Left ventricle myocardium inferior (tissue), 1 donor: ENCODE measurements around the gene MUC2. TPM values are rescaled to one million over a fixed set of nuclear protein-coding genes. Genes with fewer than 3 reads are reported as not detected.

Experiments used
- DNase-seq: peaks from one replicate; pipeline ENCODE4 v3.0.0-alpha.2; 2020
- H3K27ac ChIP-seq: fragments of 200-600 bp; replicated peaks from 2 replicates; pipeline ENCODE4 v1.8.0; 2021
- H3K27me3 ChIP-seq: fragments of 200-600 bp; 2 replicates; pipeline ENCODE4 v1.8.0; 2021; ENCODE audit warnings: low read depth
- H3K36me3 ChIP-seq: fragments of 200-600 bp; 2 replicates; pipeline ENCODE4 v1.8.0; 2021
- H3K4me1 ChIP-seq: fragments of 200-600 bp; 2 replicates; pipeline ENCODE4 v1.8.0; 2021
- H3K4me3 ChIP-seq: fragments of 200-600 bp; 2 replicates; pipeline ENCODE4 v1.8.0; 2021; ENCODE audit warnings: mild to moderate bottlenecking, moderate library complexity
- H3K9me3 ChIP-seq: fragments of 200-600 bp; replicated peaks from 2 replicates; pipeline ENCODE4 v1.8.0; 2021
- intact Hi-C: fragments of 100-400 bp; cut with micrococcal nuclease; formaldehyde crosslinking; loops from one replicate; pipeline ENCODE4 v1.11.0; 2022
- total RNA-seq: library from RNA; stranded (reverse); fragmentation: NEBNext Ultra II Directional; extraction: Animal tissue kit (Norgen Biotek cat#: 25700); gene quantifications from one replicate; pipeline ENCODE4 v1.2.1, GENCODE V29; 2021
- TF ChIP-seq, protein P1 (sequence below): fragments of 200-600 bp; IDR thresholded peaks from 2 replicates; pipeline ENCODE4 v1.8.0; 2021; ENCODE audit warnings: antibody characterized with exemption, mild to moderate bottlenecking, borderline replicate concordance
- donor health status: DM: no; HTN: yes; CAD: no; lungs with severe emphysema.

Gene MUC2
- total RNA-seq, 1 donor from 2014 or later, result 0.03 TPM

DNA sequence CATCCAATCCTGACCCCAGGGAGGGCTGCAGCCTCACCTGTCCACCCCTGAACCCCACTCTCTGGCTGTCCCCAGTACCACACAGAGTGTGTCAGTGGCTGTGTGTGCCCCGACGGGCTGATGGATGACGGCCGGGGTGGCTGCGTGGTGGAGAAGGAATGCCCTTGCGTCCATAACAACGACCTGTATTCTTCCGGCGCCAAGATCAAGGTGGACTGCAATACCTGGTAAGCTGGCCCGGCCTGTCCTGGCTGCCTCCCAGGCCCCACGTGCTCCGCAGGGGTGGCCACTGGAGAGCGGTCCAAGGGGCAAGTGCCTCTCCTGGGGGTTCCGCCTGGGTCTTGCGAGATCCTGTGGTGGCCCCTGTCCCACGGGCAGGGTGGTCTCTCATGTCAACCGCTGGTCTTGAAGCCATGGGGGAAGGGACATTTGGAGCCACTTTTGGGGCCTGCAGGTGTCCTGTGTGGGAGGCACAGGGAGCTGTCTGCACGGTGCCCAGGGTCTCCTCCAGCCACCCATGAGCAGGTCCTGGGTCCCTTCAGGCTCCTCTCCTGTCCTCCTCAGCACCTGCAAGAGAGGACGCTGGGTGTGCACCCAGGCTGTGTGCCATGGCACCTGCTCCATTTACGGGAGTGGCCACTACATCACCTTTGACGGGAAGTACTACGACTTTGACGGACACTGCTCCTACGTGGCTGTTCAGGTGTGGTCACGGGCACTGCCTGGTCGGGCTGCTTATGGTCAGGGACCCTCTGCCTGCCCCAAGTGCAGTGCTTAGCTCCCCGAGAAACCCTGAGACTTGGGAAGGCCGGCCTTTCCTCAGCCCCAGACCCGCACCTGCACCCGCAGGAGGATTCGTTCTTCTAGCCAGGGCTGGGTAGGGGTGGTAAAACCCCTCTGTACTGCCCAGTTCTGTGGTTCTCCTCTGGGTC, 11.8 kb downstream of the MUC2 start:
- intact Hi-C loops, result no loop called here
- no peak overlapping the region for H3K27ac ChIP-seq
- TF ChIP-seq, protein P1, sequence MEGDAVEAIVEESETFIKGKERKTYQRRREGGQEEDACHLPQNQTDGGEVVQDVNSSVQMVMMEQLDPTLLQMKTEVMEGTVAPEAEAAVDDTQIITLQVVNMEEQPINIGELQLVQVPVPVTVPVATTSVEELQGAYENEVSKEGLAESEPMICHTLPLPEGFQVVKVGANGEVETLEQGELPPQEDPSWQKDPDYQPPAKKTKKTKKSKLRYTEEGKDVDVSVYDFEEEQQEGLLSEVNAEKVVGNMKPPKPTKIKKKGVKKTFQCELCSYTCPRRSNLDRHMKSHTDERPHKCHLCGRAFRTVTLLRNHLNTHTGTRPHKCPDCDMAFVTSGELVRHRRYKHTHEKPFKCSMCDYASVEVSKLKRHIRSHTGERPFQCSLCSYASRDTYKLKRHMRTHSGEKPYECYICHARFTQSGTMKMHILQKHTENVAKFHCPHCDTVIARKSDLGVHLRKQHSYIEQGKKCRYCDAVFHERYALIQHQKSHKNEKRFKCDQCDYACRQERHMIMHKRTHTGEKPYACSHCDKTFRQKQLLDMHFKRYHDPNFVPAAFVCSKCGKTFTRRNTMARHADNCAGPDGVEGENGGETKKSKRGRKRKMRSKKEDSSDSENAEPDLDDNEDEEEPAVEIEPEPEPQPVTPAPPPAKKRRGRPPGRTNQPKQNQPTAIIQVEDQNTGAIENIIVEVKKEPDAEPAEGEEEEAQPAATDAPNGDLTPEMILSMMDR, result no peak
- no peaks in the 10 kb centered on the region for H3K36me3 ChIP-seq
- DNase-seq, result peak; percentile 11
- H3K27me3 ChIP-seq, result peaks cover 29% of the 10 kb centered on the region
- no peak overlapping the region for H3K4me3 ChIP-seq
- H3K4me1 ChIP-seq, result no peaks in the 10 kb centered on the region
- no peaks in the 10 kb centered on the region for H3K9me3 ChIP-seq

DNA sequence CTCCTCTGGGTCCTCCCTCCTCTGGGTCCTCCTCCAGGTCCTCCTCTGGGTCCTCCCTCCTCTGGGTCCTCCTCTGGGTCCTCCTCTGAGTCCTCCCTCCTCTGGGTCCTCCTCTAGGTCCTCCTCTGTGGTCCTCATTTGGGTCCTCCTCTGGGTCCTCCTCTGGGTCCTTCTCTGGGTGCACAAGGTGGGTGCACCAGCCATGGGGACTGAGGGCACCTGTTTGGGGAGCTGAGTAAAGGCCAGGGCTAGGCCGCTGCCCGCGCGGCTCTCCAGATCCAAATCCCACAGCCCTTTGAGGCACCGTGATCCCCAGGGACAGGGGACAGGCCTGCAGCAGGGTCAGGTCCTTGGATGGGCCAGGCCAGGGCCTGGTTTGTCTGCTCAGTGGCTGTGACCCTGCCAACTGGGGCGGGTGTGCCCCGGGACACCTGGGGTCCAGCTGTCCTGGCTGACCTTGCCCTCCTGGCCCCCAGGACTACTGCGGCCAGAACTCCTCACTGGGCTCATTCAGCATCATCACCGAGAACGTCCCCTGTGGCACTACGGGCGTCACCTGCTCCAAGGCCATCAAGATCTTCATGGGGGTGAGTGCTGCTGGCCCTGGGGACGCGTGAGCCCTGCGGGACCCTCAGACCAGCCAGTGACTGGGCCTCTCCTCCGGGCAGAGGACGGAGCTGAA, 12.7 kb downstream of the MUC2 start:
- DNase-seq, result peak; percentile 13
- H3K4me1 ChIP-seq, result no peaks in the 10 kb centered on the region
- no peak overlapping the region for H3K4me3 ChIP-seq
- no peaks in the 10 kb centered on the region for H3K36me3 ChIP-seq
- H3K27me3 ChIP-seq, result peaks cover 29% of the 10 kb centered on the region
- TF ChIP-seq, protein P1, result no peak
- H3K9me3 ChIP-seq, result no peaks in the 10 kb centered on the region
- intact Hi-C loops, result no loop called here
- no peak overlapping the region for H3K27ac ChIP-seq

DNA sequence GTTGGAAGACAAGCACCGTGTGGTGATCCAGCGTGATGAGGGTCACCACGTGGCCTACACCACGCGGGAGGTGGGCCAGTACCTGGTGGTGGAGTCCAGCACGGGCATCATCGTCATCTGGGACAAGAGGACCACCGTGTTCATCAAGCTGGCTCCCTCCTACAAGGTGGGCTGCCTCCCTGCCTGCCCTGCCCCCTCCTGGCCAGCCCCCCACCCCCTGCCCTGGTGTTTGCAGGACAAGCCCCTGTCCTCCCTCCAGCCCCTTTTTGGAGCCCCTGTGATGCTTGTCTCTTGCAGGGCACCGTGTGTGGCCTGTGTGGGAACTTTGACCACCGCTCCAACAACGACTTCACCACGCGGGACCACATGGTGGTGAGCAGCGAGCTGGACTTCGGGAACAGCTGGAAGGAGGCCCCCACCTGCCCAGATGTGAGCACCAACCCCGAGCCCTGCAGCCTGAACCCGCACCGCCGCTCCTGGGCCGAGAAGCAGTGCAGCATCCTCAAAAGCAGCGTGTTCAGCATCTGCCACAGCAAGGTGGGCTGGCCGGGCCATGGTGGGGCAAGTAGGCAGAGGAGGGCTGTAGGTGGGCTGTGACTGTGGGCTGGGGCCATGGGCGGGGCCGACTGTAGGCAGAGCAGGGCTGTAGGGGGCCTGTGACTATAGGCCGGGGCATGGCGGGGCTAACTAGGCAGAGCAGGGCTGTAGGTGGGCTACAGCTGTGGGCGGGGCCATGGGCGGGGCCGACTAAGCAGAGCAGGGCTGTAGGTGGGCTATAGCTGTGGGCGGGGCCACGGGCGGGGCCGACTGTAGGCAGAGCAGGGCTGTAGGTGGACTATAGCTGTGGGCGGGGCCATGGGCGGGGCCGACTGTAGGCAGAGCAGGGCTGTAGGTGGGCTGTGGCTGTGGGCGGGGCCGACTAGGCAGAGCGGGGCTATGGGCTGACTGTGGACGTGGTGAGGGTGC, 13.6 kb downstream of the MUC2 start:
- no peak overlapping the region for H3K27ac ChIP-seq
- intact Hi-C loops, result no loop called here
- H3K4me3 ChIP-seq, result no peak overlapping the region
- TF ChIP-seq, protein P1, result no peak
- H3K36me3 ChIP-seq, result no peaks in the 10 kb centered on the region
- H3K4me1 ChIP-seq, result no peaks in the 10 kb centered on the region
- H3K27me3 ChIP-seq, result peaks cover 23% of the 10 kb centered on the region
- DNase-seq, result peak; percentile 7
- H3K9me3 ChIP-seq, result no peaks in the 10 kb centered on the region

GRCh38 chr11:1088927-1089737, 14.5 kb downstream of the MUC2 start:
- DNase-seq, result peak; percentile 11
- Histone ChIP-seq H3K27me3 (peaks cover 17% of the 10 kb centered on the region), H3K4me1 (no peaks in the 10 kb centered on the region), H3K27ac (no peak overlapping the region), H3K4me3 (no peak overlapping the region), H3K9me3 (no peaks in the 10 kb centered on the region), H3K36me3 (no peaks in the 10 kb centered on the region)
- intact Hi-C loops, result no loop called here
- TF ChIP-seq, protein P1, result no peak
